ENCODE measurements around the gene MTCL3.

The MTCL3 gene

GRCh38 chr6:127466416-127466815 is 52.7 kb downstream of the MTCL3 start:
- POLR2A ChIA-PET (ENCODE audit: low non-redundant PET): no interaction called here
- no peak overlapping the region for H3K27ac ChIP-seq
- no peak for DNase-seq (ENCODE audit: low spot score)
- TF ChIP-seq, protein P1, sequence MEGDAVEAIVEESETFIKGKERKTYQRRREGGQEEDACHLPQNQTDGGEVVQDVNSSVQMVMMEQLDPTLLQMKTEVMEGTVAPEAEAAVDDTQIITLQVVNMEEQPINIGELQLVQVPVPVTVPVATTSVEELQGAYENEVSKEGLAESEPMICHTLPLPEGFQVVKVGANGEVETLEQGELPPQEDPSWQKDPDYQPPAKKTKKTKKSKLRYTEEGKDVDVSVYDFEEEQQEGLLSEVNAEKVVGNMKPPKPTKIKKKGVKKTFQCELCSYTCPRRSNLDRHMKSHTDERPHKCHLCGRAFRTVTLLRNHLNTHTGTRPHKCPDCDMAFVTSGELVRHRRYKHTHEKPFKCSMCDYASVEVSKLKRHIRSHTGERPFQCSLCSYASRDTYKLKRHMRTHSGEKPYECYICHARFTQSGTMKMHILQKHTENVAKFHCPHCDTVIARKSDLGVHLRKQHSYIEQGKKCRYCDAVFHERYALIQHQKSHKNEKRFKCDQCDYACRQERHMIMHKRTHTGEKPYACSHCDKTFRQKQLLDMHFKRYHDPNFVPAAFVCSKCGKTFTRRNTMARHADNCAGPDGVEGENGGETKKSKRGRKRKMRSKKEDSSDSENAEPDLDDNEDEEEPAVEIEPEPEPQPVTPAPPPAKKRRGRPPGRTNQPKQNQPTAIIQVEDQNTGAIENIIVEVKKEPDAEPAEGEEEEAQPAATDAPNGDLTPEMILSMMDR (conservative IDR thresholded peaks at IDR 0.05; ENCODE audit: low read depth): no peak
- CTCF ChIA-PET: interaction anchor here (0.7 to 1.6 kb wide), 2 partner anchors 48 to 72 kb away, joined by 3 to 6 read pairs; no protein-coding TSS in a partner anchor

GRCh38 chr6:127464881-127465459 is 54.2 kb downstream of the MTCL3 start:
- H3K27ac ChIP-seq: no peak overlapping the region
- DNase-seq (ENCODE audit: low spot score): peak; percentile 50
- TF ChIP-seq, protein P1 (conservative IDR thresholded peaks at IDR 0.05; ENCODE audit: low read depth): peak; percentile 84
- ChIA-PET CTCF (no interaction called here), POLR2A (ENCODE audit: low non-redundant PET) (no interaction called here)

DNA sequence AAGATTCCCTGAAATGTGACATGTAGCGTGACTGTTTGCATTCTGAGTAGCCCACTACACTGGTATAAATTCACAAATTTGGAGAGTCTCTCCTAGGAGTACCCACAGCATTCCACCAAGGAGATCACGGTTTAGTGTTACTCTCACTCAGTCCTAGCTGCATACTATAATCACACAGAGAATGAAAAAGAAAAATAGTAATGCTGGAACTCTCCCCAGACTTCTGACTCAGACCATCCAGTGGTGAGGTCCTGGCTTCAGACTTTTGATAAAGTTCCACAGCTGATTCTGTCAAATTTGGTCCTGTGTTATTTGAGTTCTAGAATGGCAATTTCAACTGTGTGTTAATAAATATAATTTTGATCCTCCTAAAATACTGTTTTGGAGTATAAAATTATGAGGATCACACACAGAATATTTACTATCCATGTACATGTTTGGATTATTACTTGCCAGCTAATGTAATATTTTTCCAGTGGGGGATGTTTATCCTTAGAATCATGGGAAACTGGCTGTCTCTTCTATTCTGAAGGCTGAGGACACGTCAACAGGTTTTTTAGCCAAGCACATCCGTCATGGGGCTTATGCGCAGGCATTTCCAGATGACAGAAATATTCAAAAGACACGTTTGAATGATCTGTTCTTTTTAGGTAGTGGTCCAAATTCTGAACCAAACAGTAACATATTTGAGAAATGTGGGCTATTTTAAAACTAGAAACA is 54.8 kb downstream of the MTCL3 start:
- DNase-seq (ENCODE audit: low spot score): no peak
- TF ChIP-seq, protein P1 (conservative IDR thresholded peaks at IDR 0.05; ENCODE audit: low read depth): no peak
- CTCF ChIA-PET: interaction anchor here (0.5 to 1.1 kb wide), 5 partner anchors 52 to 958 kb away, joined by 3 to 5 read pairs (median 3); no protein-coding TSS in a partner anchor
- POLR2A ChIA-PET (ENCODE audit: low non-redundant PET): no interaction called here
- H3K27ac ChIP-seq: no peak overlapping the region

- no peak for DNase-seq (ENCODE audit: low spot score)
- ChIA-PET CTCF (interaction anchor here (0.6 to 1.3 kb wide), 4 partner anchors 10 to 127 kb away, joined by 3 to 4 read pairs (median 4); no protein-coding TSS in a partner anchor), POLR2A (ENCODE audit: low non-redundant PET) (no interaction called here)
- TF ChIP-seq, protein P1 (conservative IDR thresholded peaks at IDR 0.05; ENCODE audit: low read depth): no peak
- H3K27ac ChIP-seq: no peak overlapping the region
Measured at GRCh38 chr6:127463056-127463455, 56.1 kb downstream of the MTCL3 start.

GRCh38 chr6:127462376-127462775 is 56.8 kb downstream of the MTCL3 start:
- ChIA-PET POLR2A (ENCODE audit: low non-redundant PET) (no interaction called here), CTCF (interaction anchor here (0.6 to 1.3 kb wide), 4 partner anchors 10 to 171 kb away, joined by 3 to 4 read pairs (median 4); no protein-coding TSS in a partner anchor)
- no peak overlapping the region for H3K27ac ChIP-seq
- DNase-seq (ENCODE audit: low spot score): no peak
- TF ChIP-seq, protein P1 (conservative IDR thresholded peaks at IDR 0.05; ENCODE audit: low read depth): no peak

GRCh38 chr6:127460465-127460864 is 58.7 kb downstream of the MTCL3 start:
- no peak for DNase-seq (ENCODE audit: low spot score)
- H3K27ac ChIP-seq: no peak overlapping the region
- ChIA-PET CTCF (no interaction called here), POLR2A (ENCODE audit: low non-redundant PET) (no interaction called here)
- TF ChIP-seq, protein P1 (conservative IDR thresholded peaks at IDR 0.05; ENCODE audit: low read depth): no peak

Measured in RWPE1 (cell line).